Glutamatergic neuron (in vitro differentiated cells): ENCODE results near the gene GCLM. TPM values are rescaled to one million over a fixed set of nuclear protein-coding genes. Genes with fewer than 3 reads are reported as not detected.

Experiments used
- DNase-seq: peaks from one replicate; pipeline ENCODE4 v3.0.0; 2022
- H3K27ac Mint-ChIP-seq: one replicate; pipeline ENCODE4 v1.8.0; 2020; ENCODE audit warnings: mild to moderate bottlenecking, mixed read lengths, inconsistent platforms; ENCODE audit not compliant: unreplicated experiment
- H3K27me3 Mint-ChIP-seq: one replicate; pipeline ENCODE4 v1.8.0; 2020; ENCODE audit warnings: mild to moderate bottlenecking, moderate library complexity, mixed read lengths, inconsistent platforms; ENCODE audit not compliant: unreplicated experiment
- H3K36me3 Mint-ChIP-seq: one replicate; pipeline ENCODE4 v1.8.0; 2020; ENCODE audit warnings: mild to moderate bottlenecking, mixed read lengths, inconsistent platforms; ENCODE audit not compliant: unreplicated experiment
- H3K4me1 Mint-ChIP-seq: one replicate; pipeline ENCODE4 v1.8.0; 2020; ENCODE audit warnings: mild to moderate bottlenecking, low read depth, mixed read lengths, inconsistent platforms; ENCODE audit not compliant: unreplicated experiment
- H3K4me3 Mint-ChIP-seq: one replicate; pipeline ENCODE4 v1.8.0; 2020; ENCODE audit warnings: mild to moderate bottlenecking, mixed read lengths, inconsistent platforms; ENCODE audit not compliant: unreplicated experiment
- H3K9me3 Mint-ChIP-seq: one replicate; pipeline ENCODE4 v1.8.0; 2020; ENCODE audit warnings: mild to moderate bottlenecking, moderate library complexity, mixed read lengths, inconsistent platforms; ENCODE audit not compliant: unreplicated experiment
- CTCF ChIP-seq: fragments of 200-600 bp; sonication (generic); IDR thresholded peaks from one replicate; pipeline ENCODE4 v1.5.0; 2021; ENCODE audit not compliant: partially characterized antibody, unreplicated experiment
- total RNA-seq: library from RNA; stranded (reverse); fragmentation: NEBNext Ultra II Directional; extraction: Animal tissue kit (Norgen Biotek cat#: 25700); gene quantifications from one replicate; pipeline ENCODE4 v1.2.1, GENCODE V29; 2021; ENCODE audit not compliant: unreplicated experiment

Gene GCLM
- total RNA-seq, 1 donor from 2014 or later = 14.9 TPM

- no peaks in the 10 kb centered on the region for H3K36me3 Mint-ChIP-seq
- H3K4me1 Mint-ChIP-seq = peaks cover 5% of the 10 kb centered on the region
- H3K9me3 Mint-ChIP-seq = peaks cover 3% of the 10 kb centered on the region
- no peak overlapping the region for H3K4me3 Mint-ChIP-seq
- H3K27me3 Mint-ChIP-seq = no peaks in the 10 kb centered on the region
- TF ChIP-seq CTCF = no peak
- DNase-seq = no peak
- H3K27ac Mint-ChIP-seq = no peak overlapping the region
These were observed 27.0 kb downstream of the GCLM start for GRCh38 chr1:93882269-93882668.

- H3K27ac Mint-ChIP-seq = no peak overlapping the region
- H3K36me3 Mint-ChIP-seq = no peaks in the 10 kb centered on the region
- no peaks in the 10 kb centered on the region for H3K27me3 Mint-ChIP-seq
- no peak for DNase-seq
- H3K4me1 Mint-ChIP-seq = peaks cover 5% of the 10 kb centered on the region
- no peak for TF ChIP-seq CTCF
- H3K4me3 Mint-ChIP-seq = no peak overlapping the region
- H3K9me3 Mint-ChIP-seq = peaks cover 3% of the 10 kb centered on the region
These were observed 28.5 kb downstream of the GCLM start for GRCh38 chr1:93880731-93881130.

- Mint-ChIP-seq H3K4me1 (peaks cover 8% of the 10 kb centered on the region), H3K9me3 (peaks cover 3% of the 10 kb centered on the region), H3K4me3 (peak within 1 kb of the TSS; percentile 90), H3K27me3 (no peaks in the 10 kb centered on the region), H3K36me3 (no peaks in the 10 kb centered on the region), H3K27ac (peak within 1 kb of the TSS; percentile 93)
- TF ChIP-seq CTCF = no peak
- peak; percentile 95 for DNase-seq
These were observed 30.2 kb downstream of the GCLM start, which contains the start of gene DNTTIP2 for GRCh38 chr1:93878889-93879586. TSS of gene DNTTIP2 (minus strand) at chr1:93879206. CDS start at chr1:93879148, 58 bp downstream.

GRCh38 chr1:93878501-93878888, 30.7 kb downstream of the GCLM start:
- Mint-ChIP-seq H3K36me3 (no peaks in the 10 kb centered on the region), H3K4me1 (peaks cover 9% of the 10 kb centered on the region), H3K9me3 (peaks cover 3% of the 10 kb centered on the region), H3K27ac (peak overlapping the region; percentile 93), H3K4me3 (peak overlapping the region; percentile 90), H3K27me3 (no peaks in the 10 kb centered on the region)
- DNase-seq = peak; percentile 15
- TF ChIP-seq CTCF = no peak

- no peak for DNase-seq
- Mint-ChIP-seq H3K9me3 (peaks cover 3% of the 10 kb centered on the region), H3K36me3 (no peaks in the 10 kb centered on the region), H3K27me3 (no peaks in the 10 kb centered on the region), H3K4me3 (peak overlapping the region; percentile 90), H3K4me1 (peaks cover 9% of the 10 kb centered on the region), H3K27ac (no peak overlapping the region)
- no peak for TF ChIP-seq CTCF
These were observed 31.7 kb downstream of the GCLM start for GRCh38 chr1:93877529-93877928.
